T-helper 1 cell treated with Interleukin-12 subunit alpha and Interleukin-12 subunit beta and Interleukin-4 antibody, amounts not matched to agents 30 μg/mL and 1 μg/mL, for 36 hours (primary cell): ENCODE results near the gene AKAP17A.
"Not testable (repeated sequence)": the region's sequence is repeated elsewhere in the genome, so short reads cannot be mapped to it uniquely, and the experiment has no call there.

Experiments
- H3K27ac Mint-ChIP-seq: one replicate; pipeline ENCODE4 v1.8.0; 2021; ENCODE audit warnings: mild to moderate bottlenecking, mixed read lengths
- H3K27me3 Mint-ChIP-seq: one replicate; pipeline ENCODE4 v1.8.0; 2021; ENCODE audit warnings: low read depth, mixed read lengths
- H3K36me3 Mint-ChIP-seq: one replicate; pipeline ENCODE4 v1.8.0; 2021; ENCODE audit warnings: low read depth, mixed read lengths
- H3K4me1 Mint-ChIP-seq: one replicate; pipeline ENCODE4 v1.8.0; 2021; ENCODE audit warnings: low read depth, mixed read lengths
- H3K4me3 Mint-ChIP-seq: one replicate; pipeline ENCODE4 v1.8.0; 2021; ENCODE audit warnings: mild to moderate bottlenecking, moderate library complexity, mixed read lengths
- H3K9me3 Mint-ChIP-seq: one replicate; pipeline ENCODE4 v1.8.0; 2021; ENCODE audit warnings: mixed read lengths

Gene AKAP17A

DNA sequence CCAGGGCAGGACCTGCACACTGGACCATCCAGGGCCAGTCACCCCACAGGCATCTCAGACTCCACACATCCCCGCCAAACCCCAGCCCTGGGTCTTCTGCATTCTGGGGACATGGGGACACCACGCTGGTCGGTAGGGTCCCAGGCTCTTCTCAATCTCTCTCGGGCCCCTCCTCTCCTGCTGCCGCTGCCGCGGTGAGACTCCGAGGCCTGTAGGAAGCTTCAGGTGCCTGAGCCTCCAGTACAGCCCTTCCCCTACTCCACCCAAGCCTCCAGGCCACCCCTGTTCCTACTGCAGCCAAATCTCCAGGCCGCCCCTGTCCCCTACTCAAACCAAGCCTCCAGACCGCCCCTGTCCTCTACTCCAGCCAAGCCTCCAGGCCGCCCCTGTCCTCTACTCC lies 17.9 kb downstream of the AKAP17A start:
- H3K4me1 Mint-ChIP-seq: no peaks in the 10 kb centered on the region
- H3K27ac Mint-ChIP-seq: no peak overlapping the region
- no peak overlapping the region for H3K4me3 Mint-ChIP-seq
- H3K9me3 Mint-ChIP-seq: no peaks in the 10 kb centered on the region
- peaks cover 4% of the 10 kb centered on the region for H3K36me3 Mint-ChIP-seq
- no peaks in the 10 kb centered on the region for H3K27me3 Mint-ChIP-seq

DNA sequence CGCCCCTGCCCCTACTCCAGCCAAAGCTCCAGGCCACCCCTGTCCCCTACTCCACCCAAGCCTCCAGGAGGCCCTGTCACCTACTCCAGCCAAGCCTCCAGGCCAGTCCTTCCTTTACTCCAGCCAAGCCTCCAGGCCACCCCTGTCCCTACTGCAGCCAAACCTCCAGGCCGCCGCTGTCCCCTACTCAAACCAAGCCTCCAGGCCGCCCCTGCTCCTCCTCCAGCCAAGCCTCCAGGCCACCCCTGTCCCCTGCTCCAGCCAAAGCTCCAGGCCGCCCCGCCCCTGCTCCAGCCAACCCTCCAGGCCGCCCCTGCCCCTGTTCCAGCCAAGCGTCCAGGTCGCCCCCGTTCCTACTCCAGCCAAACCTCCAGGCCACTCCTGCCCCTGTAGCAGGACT lies 18.4 kb downstream of the AKAP17A start:
- Mint-ChIP-seq H3K36me3 (peaks cover 4% of the 10 kb centered on the region), H3K27ac (no peak overlapping the region), H3K4me1 (no peaks in the 10 kb centered on the region), H3K27me3 (no peaks in the 10 kb centered on the region), H3K9me3 (no peaks in the 10 kb centered on the region), H3K4me3 (no peak overlapping the region)

DNA sequence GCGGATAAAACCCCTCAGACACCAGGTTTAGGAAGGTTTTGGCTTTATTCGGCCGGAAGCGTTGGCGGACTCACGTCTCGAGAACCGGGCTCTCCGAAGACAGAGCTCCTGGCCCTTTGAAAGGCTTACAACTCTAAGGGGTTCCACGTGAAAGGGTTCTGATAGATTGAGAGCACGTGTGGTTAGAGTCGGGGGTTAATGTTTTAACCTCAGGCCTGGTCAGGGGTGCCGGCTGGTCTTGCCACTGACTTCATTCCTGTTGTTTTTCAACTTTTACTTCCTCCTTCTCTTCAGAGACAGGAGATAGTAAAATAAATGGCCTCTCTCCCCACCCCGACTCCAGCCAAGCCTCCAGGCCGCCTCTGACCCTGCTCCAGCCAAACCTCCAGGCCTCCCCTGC lies 18.8 kb downstream of the AKAP17A start:
- no peak overlapping the region for H3K27ac Mint-ChIP-seq
- no peaks in the 10 kb centered on the region for H3K4me1 Mint-ChIP-seq
- no peak overlapping the region for H3K4me3 Mint-ChIP-seq

DNA sequence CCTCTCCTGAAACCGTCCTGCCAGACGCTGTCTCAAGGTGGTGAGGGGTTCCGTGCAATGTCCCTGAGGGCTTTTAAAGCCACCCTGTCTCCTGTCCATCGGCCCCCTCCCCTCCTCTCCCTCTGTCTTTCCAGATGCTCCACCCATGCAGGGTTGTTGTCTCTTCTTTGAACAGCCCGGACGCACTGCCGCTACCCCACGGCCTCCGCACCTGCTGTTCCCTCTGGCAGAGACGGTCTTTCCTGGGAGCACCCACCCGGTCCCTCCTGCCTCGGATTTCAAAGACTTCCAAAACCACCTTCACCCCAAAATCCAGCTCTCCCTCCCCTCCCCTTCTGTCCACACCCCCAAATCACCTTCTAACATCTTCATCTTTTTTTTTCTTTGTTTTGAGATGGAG lies 19.3 kb downstream of the AKAP17A start:
- H3K4me3 Mint-ChIP-seq: no peak overlapping the region
- no peak overlapping the region for H3K27ac Mint-ChIP-seq
- no peaks in the 10 kb centered on the region for H3K27me3 Mint-ChIP-seq
- H3K4me1 Mint-ChIP-seq: no peaks in the 10 kb centered on the region
- no peaks in the 10 kb centered on the region for H3K36me3 Mint-ChIP-seq
- no peaks in the 10 kb centered on the region for H3K9me3 Mint-ChIP-seq

More for the DNA sequence above, 18.8 kb downstream of the AKAP17A start:
- no peaks in the 10 kb centered on the region for H3K27me3 Mint-ChIP-seq
- peaks cover 4% of the 10 kb centered on the region for H3K36me3 Mint-ChIP-seq
- no peaks in the 10 kb centered on the region for H3K9me3 Mint-ChIP-seq

DNA sequence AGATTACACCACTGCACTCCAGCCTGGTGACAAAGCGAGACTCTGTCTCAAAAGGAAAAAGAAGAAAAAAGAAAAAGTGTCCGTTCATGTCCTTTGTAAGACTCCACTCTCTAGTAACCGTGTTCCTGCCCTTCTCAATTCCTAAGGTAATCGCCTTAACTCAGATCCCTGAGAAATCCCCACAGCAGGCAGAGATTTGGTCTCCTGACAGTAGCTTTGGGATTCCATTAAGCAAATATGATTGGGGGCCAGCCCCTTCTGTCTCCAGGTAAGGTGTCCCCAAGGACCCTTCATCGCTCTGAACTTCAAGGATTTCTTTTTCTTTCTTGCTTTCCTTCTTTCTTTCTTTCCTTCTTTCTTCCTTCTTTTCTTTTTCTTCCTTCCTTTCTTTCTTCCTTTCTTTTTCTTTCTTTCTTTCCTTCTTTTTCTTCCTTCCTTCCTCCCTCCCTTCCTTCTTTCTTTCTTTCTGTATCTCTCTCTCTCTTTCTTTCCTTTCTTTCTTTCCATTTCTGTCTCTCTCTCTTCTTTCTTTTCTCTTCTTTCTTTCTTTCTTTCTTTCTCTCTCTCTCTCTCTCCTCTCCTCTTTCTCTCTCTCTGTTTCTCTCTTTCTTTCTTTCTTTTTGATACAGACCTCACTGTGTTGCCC lies 21.4 kb downstream of the AKAP17A start:
- Mint-ChIP-seq H3K36me3 (no peaks in the 10 kb centered on the region), H3K27ac (no peak overlapping the region), H3K4me3 (no peak overlapping the region), H3K9me3 (no peaks in the 10 kb centered on the region), H3K27me3 (no peaks in the 10 kb centered on the region), H3K4me1 (no peaks in the 10 kb centered on the region)

DNA sequence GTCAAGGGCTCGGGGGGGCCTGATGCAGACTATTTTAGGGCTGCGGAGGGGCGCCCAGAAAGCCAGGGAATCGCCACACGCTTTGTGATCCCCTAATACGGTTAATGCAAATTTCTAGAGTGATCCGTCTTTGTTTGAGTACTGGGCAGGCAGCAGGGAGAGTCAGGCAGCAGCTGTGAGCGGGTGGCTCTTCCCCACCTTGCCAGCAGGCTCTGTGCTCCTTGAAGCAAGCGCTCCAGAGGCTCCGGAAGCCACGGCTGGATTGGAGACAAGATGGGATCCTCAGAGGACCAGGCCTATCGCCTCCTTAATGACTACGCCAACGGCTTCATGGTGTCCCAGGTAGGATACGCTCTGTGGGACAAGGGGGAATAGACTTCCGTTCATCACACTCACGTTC lies 23.5 kb downstream of the AKAP17A start, which contains the start of gene ASMT:
TSS of gene ASMT (plus strand) at position 133 of the 400 bp plus-strand sequence. CDS start at position 274, 141 bp downstream.
- H3K4me3 Mint-ChIP-seq: no peak within 1 kb of the TSS
- H3K9me3 Mint-ChIP-seq: no peaks in the 10 kb centered on the region
- H3K36me3 Mint-ChIP-seq: no peaks in the 10 kb centered on the region
- H3K27ac Mint-ChIP-seq: no peak within 1 kb of the TSS
- no peaks in the 10 kb centered on the region for H3K27me3 Mint-ChIP-seq
- H3K4me1 Mint-ChIP-seq: no peaks in the 10 kb centered on the region

DNA sequence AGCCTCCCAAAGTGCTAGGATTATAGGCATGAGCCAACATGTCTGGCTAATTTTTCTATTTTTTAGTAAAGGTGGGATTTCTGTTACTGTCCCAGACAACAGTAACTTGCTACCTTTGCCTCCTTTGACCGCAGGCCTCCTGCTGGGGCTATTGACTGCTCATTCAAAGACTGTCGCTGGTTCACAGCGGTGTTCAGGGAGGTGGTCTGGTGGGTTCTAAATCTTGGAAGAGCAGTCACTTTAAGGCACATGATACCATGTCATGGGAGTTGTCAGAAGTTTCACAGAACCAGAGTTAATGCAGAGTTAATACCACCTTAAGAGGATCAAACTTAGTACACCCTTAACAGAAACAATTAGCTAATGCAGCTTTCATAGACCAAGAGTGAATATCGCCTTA lies 27.3 kb downstream of the AKAP17A start:
- peaks cover 3% of the 10 kb centered on the region for H3K4me1 Mint-ChIP-seq
- no peak overlapping the region for H3K4me3 Mint-ChIP-seq
- no peak overlapping the region for H3K27ac Mint-ChIP-seq
- no peaks in the 10 kb centered on the region for H3K9me3 Mint-ChIP-seq
- no peaks in the 10 kb centered on the region for H3K27me3 Mint-ChIP-seq
- no peaks in the 10 kb centered on the region for H3K36me3 Mint-ChIP-seq

DNA sequence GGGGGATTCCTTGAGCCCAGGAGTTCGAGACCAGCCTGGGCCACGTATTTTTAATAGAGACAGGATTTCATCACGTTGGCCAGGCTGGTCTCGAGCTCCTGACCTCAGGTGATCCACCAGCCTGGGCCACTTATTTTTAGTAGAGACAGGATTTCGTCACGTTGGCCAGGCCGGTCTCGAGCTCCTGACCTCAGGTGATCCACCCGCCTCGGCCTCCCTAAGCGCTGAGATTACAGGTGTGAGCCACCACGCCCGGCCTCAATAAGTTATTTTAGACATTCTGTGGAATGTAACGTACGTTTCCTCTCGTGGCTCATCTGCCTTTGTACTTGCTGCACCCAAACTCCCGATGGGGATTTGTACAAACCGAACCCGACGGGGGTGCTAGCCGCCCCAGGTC lies 32.3 kb downstream of the AKAP17A start:
- Mint-ChIP-seq H3K27me3 (no peaks in the 10 kb centered on the region), H3K4me1 (peaks cover 3% of the 10 kb centered on the region), H3K27ac (peak overlapping the region; percentile 31), H3K9me3 (no peaks in the 10 kb centered on the region), H3K36me3 (no peaks in the 10 kb centered on the region), H3K4me3 (no peak overlapping the region)

DNA sequence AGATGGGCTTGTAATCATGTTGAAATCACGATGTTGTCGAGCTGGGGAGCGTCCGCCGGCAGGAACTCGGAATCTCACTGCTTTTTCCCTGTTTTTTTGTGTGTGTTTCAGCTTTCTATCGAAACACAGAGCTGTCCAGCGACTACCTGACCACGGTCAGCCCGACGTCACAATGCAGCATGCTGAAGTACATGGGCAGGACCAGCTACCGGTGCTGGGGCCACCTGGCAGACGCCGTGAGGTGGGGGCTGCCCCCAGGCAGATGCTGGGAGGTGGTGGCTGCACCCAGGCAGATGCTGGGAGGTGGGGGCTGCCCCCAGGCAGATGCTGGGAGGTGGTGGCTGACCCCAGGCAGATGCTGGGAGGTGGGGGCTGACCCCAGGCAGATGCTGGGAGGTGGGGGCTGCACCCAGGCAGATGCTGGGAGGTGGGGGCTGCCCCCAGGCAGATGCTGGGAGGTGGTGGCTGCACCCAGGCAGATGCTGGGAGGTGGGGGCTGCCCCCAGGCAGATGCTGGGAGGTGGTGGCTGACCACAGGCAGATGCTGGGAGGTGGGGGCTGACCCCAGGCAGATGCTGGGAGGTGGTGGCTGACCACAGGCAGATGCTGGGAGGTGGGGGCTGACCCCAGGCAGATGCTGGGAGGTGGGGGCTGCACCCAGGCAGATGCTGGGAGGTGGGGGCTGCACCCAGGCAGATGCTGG lies 32.9 kb downstream of the AKAP17A start:
- H3K4me3 Mint-ChIP-seq: not testable (repeated sequence)

DNA sequence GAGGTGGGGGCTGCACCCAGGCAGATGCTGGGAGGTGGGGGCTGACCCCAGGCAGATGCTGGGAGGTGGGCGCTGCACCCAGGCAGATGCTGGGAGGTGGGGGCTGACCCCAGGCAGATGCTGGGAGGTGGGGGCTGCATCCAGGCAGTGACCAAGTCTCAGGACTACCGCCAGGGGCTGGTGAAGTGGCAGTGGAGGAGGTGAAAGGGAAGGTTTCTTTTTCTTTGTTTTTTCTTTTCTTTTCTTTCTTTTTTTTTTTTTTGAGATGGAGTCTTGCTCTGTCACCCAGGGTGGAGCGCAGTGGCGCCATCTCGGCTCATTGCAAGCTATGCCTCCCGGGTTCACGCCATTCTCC lies 33.4 kb downstream of the AKAP17A start:
- not testable (repeated sequence) for H3K36me3 Mint-ChIP-seq, H3K27me3 Mint-ChIP-seq, H3K4me3 Mint-ChIP-seq, H3K9me3 Mint-ChIP-seq, H3K27ac Mint-ChIP-seq, H3K4me1 Mint-ChIP-seq

More for the DNA sequence above, 32.9 kb downstream of the AKAP17A start:
- H3K4me1 Mint-ChIP-seq, H3K9me3 Mint-ChIP-seq, H3K36me3 Mint-ChIP-seq, H3K27me3 Mint-ChIP-seq: not testable (repeated sequence)
- H3K27ac Mint-ChIP-seq: peak overlapping the region; percentile 31

DNA sequence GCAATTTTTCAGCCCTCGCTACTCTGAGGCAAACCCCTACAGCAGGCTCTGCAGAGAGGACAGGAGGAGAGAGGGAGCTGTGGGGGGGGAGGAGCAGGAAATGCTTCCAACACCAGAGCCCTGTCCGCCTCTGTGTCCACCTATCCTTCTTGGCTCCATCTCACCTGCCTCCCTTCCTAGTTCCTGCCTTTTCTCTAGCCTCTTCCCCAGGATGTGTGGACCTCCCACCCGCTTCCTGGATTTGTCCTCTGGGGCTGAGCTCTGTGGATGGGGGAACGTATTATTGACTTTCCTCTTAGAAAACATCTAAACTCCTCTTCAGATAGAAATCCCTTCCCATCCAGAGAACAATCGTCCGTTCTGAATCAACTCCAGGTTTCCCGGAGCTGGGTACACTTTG lies 37.8 kb downstream of the AKAP17A start:
- H3K27ac Mint-ChIP-seq: no peak overlapping the region
- peaks cover 6% of the 10 kb centered on the region for H3K27me3 Mint-ChIP-seq
- no peaks in the 10 kb centered on the region for H3K36me3 Mint-ChIP-seq

DNA sequence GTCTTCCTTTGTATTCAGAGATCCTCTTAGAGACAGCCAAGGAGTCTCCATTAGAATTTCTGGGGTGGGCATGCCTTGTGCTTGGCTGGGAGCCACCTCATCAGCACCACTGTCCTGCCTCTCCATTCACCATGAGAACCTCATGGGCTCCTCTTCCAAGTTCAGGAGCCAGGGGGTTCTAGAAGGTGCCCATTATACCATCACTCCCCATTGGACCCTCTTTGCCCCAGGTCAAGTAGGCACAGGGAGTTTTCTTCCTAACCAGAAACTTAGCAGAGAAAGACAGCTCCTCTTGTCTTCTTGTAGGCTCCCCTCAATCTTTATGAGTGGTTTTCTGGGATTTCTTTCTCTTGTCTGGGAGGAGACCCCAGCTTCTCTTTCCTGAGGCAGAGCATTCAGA lies 54.6 kb downstream of the AKAP17A start:
- H3K4me1 Mint-ChIP-seq: peaks cover 3% of the 10 kb centered on the region
- H3K27me3 Mint-ChIP-seq: peaks cover 11% of the 10 kb centered on the region
- H3K4me3 Mint-ChIP-seq: no peak overlapping the region
- H3K9me3 Mint-ChIP-seq: peaks cover 18% of the 10 kb centered on the region
- H3K27ac Mint-ChIP-seq: no peak overlapping the region
- no peaks in the 10 kb centered on the region for H3K36me3 Mint-ChIP-seq

More for the DNA sequence above, 37.8 kb downstream of the AKAP17A start:
- H3K9me3 Mint-ChIP-seq: no peaks in the 10 kb centered on the region
- no peaks in the 10 kb centered on the region for H3K4me1 Mint-ChIP-seq
- H3K4me3 Mint-ChIP-seq: no peak overlapping the region

DNA sequence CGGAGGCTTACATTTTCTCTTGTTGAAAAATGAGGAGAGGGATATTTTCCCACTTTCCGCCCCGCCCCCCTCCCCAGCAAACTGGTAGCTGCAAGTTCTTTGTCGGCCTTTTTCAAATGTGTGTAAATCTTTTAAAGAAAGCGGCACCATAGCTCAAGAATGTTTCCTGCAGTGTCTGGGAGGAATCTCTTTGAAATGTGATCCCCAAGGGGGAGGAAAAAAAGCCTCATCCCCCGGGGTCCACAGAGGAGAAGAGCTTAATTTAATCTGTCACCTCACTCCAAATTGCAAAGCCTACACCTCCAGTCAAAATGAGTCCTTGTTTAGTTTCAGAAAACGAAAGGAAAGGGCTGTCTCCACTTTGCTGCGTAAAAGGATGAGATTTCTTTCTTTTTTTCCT lies 58.2 kb downstream of the AKAP17A start:
- H3K27me3 Mint-ChIP-seq: peaks cover 11% of the 10 kb centered on the region
- H3K4me3 Mint-ChIP-seq: no peak overlapping the region
- no peak overlapping the region for H3K27ac Mint-ChIP-seq

More for the DNA sequence above, 58.2 kb downstream of the AKAP17A start:
- Mint-ChIP-seq H3K36me3 (no peaks in the 10 kb centered on the region), H3K9me3 (peaks cover 18% of the 10 kb centered on the region), H3K4me1 (peaks cover 5% of the 10 kb centered on the region)
